ENCODE results near the gene NT5C3A. TPM values are rescaled to one million over a fixed set of nuclear protein-coding genes. Genes with fewer than 3 reads are reported as not detected.

The NT5C3A gene
- total and polyA plus RNA-seq, 2 experiments from 2014 or later, result 22.5 to 40.4 TPM

GRCh38 chr7:33044986-33045385 lies 17.6 kb downstream of the NT5C3A start:
- Histone ChIP-seq H3K9ac (no peak overlapping the region), H3K4me3 (no peak overlapping the region), H3K9me2 (ENCODE audit: insufficient read depth) (no peaks in the 10 kb centered on the region), H3K4me1 (ENCODE audit: insufficient read depth) (peaks cover 34% of the 10 kb centered on the region), H3K27me3 (replicated peaks; ENCODE audit: insufficient read depth) (no peaks in the 10 kb centered on the region), H3K79me2 (ENCODE audit: insufficient read depth) (peaks cover 100% of the 10 kb centered on the region), H3K36me3 (ENCODE audit: low read depth) (no peaks in the 10 kb centered on the region), H3K27ac (0 out of 2 replicates have a peak overlapping the region, but pooled peaks have one; percentile 4), H2AFZ (no peak overlapping the region), H3F3A (ENCODE audit: insufficient read depth) (peaks cover 8% of the 10 kb centered on the region; the same call in 1 of the 2 replicates), H3K4me2 (ENCODE audit: unreplicated experiment) (peak overlapping the region; percentile 28), H3K9me3 (ENCODE audit: low read depth) (no peaks in the 10 kb centered on the region), H4K20me1 (ENCODE audit: insufficient read depth) (no peaks in the 10 kb centered on the region)
- peak; percentile 38 for DNase-seq
- in situ Hi-C loops (cut with MboI), result no loop called here
- TF ChIP-seq EZH2phosphoT487 (IDR thresholded peaks at IDR 0.05; ENCODE audit: insufficient read depth, low read depth) (no peak), EZH2 (IDR thresholded peaks at IDR 0.05; ENCODE audit: insufficient read depth, poor library complexity, severe bottlenecking) (no peak)
- WGBS, 2 experiments (ENCODE audit: low coverage in 1 of 2, low lambda C conversion rate in 2 of 2, missing lambda C conversion rate in 2 of 2), result 56 to 58% methylated on average over 2 of the region's 2 CpGs

- 82% methylated on average over 3 of the region's 3 CpGs for WGBS, 2 experiments (ENCODE audit: low coverage in 1 of 2, low lambda C conversion rate in 2 of 2, missing lambda C conversion rate in 2 of 2)
These were observed 18.2 kb downstream of the NT5C3A start for GRCh38 chr7:33044401-33044718.

GRCh38 chr7:33043501-33044400 lies 18.8 kb downstream of the NT5C3A start:
- WGBS, 2 experiments (ENCODE audit: low coverage in 1 of 2, low lambda C conversion rate in 2 of 2, missing lambda C conversion rate in 2 of 2), result 97 to 98% methylated on average over 6 of the region's 6 CpGs
- Histone ChIP-seq H3K9me2 (ENCODE audit: insufficient read depth) (no peaks in the 10 kb centered on the region), H3K36me3 (ENCODE audit: low read depth) (no peaks in the 10 kb centered on the region), H3K79me2 (ENCODE audit: insufficient read depth) (peaks cover 100% of the 10 kb centered on the region), H3K9me3 (ENCODE audit: low read depth) (no peaks in the 10 kb centered on the region), H3F3A (ENCODE audit: insufficient read depth) (peaks cover 12% of the 10 kb centered on the region; the same call in 1 of the 2 replicates), H3K27me3 (replicated peaks; ENCODE audit: insufficient read depth) (no peaks in the 10 kb centered on the region), H4K20me1 (ENCODE audit: insufficient read depth) (no peaks in the 10 kb centered on the region), H3K9ac (no peak overlapping the region), H2AFZ (no peak overlapping the region), H3K4me3 (no peak overlapping the region), H3K4me2 (ENCODE audit: unreplicated experiment) (no peak overlapping the region), H3K4me1 (ENCODE audit: insufficient read depth) (peaks cover 39% of the 10 kb centered on the region), H3K27ac (no peak overlapping the region)
- in situ Hi-C loops (cut with MboI), result no loop called here
- TF ChIP-seq EZH2 (IDR thresholded peaks at IDR 0.05; ENCODE audit: insufficient read depth, poor library complexity, severe bottlenecking), result no peak
- TF ChIP-seq EZH2phosphoT487 (IDR thresholded peaks at IDR 0.05; ENCODE audit: insufficient read depth, low read depth), result no peak
- no peak for DNase-seq

More at GRCh38 chr7:33044401-33044718, 18.2 kb downstream of the NT5C3A start:
- H3K27ac ChIP-seq, result no peak overlapping the region
- H3K9me2 ChIP-seq (ENCODE audit: insufficient read depth), result no peaks in the 10 kb centered on the region
- H2AFZ ChIP-seq, result no peak overlapping the region
- in situ Hi-C loops (cut with MboI), result no loop called here
- peaks cover 100% of the 10 kb centered on the region for H3K79me2 ChIP-seq (ENCODE audit: insufficient read depth)
- no peaks in the 10 kb centered on the region for H3K9me3 ChIP-seq (ENCODE audit: low read depth)
- peaks cover 33% of the 10 kb centered on the region for H3K4me1 ChIP-seq (ENCODE audit: insufficient read depth)
- DNase-seq, result no peak
- no peaks in the 10 kb centered on the region for H3K36me3 ChIP-seq (ENCODE audit: low read depth)
- H4K20me1 ChIP-seq (ENCODE audit: insufficient read depth), result no peaks in the 10 kb centered on the region
- H3K4me3 ChIP-seq, result no peak overlapping the region
- H3K9ac ChIP-seq, result no peak overlapping the region
- peaks cover 12% of the 10 kb centered on the region; the same call in 1 of the 2 replicates for H3F3A ChIP-seq (ENCODE audit: insufficient read depth)
- no peaks in the 10 kb centered on the region for H3K27me3 ChIP-seq (replicated peaks; ENCODE audit: insufficient read depth)
- TF ChIP-seq EZH2 (IDR thresholded peaks at IDR 0.05; ENCODE audit: insufficient read depth, poor library complexity, severe bottlenecking), result no peak
- no peak for TF ChIP-seq EZH2phosphoT487 (IDR thresholded peaks at IDR 0.05; ENCODE audit: insufficient read depth, low read depth)
- no peak overlapping the region for H3K4me2 ChIP-seq (ENCODE audit: unreplicated experiment)

GRCh38 chr7:33041631-33042428 lies 20.7 kb downstream of the NT5C3A start:
- H3K9ac ChIP-seq, result no peak overlapping the region
- in situ Hi-C loops (cut with MboI), result no loop called here
- no peaks in the 10 kb centered on the region for H3K9me2 ChIP-seq (ENCODE audit: insufficient read depth)
- no peaks in the 10 kb centered on the region for H3K27me3 ChIP-seq (replicated peaks; ENCODE audit: insufficient read depth)
- no peaks in the 10 kb centered on the region for H4K20me1 ChIP-seq (ENCODE audit: insufficient read depth)
- 0 out of 2 replicates have a peak overlapping the region, but pooled peaks have one; percentile 28 for H3K4me3 ChIP-seq
- no peaks in the 10 kb centered on the region for H3K36me3 ChIP-seq (ENCODE audit: low read depth)
- no peaks in the 10 kb centered on the region for H3K9me3 ChIP-seq (ENCODE audit: low read depth)
- peak overlapping the region; percentile 100 for H3K4me2 ChIP-seq (ENCODE audit: unreplicated experiment)
- peaks cover 100% of the 10 kb centered on the region for H3K79me2 ChIP-seq (ENCODE audit: insufficient read depth)
- 80 to 82% methylated on average over 8 of the region's 8 CpGs for WGBS, 2 experiments (ENCODE audit: low coverage in 1 of 2, low lambda C conversion rate in 2 of 2, missing lambda C conversion rate in 2 of 2)
- no peak overlapping the region for H3K27ac ChIP-seq
- DNase-seq, result no peak
- H2AFZ ChIP-seq, result no peak overlapping the region
- TF ChIP-seq EZH2phosphoT487 (IDR thresholded peaks at IDR 0.05; ENCODE audit: insufficient read depth, low read depth) (no peak), EZH2 (IDR thresholded peaks at IDR 0.05; ENCODE audit: insufficient read depth, poor library complexity, severe bottlenecking) (no peak)
- peaks cover 50% of the 10 kb centered on the region for H3K4me1 ChIP-seq (ENCODE audit: insufficient read depth)
- peaks cover 12% of the 10 kb centered on the region; the same call in 1 of the 2 replicates for H3F3A ChIP-seq (ENCODE audit: insufficient read depth)
